ENCODE measurements around the gene CLCA4. TPM values are rescaled to one million over a fixed set of nuclear protein-coding genes. Genes with fewer than 3 reads are reported as not detected.

Gene CLCA4
- total and polyA plus RNA-seq, 9 of the 15 experiments (the other 6 are each of a cell fraction or from before 2014, with no cell fraction given), result not detected

- H2AFZ ChIP-seq (ENCODE audit: low read depth, low read length), result no peak overlapping the region
- TF ChIP-seq HNRNPLL (IDR thresholded peaks at IDR 0.05; ENCODE audit: low read depth, low read length, poor library complexity, severe bottlenecking) (no peak), CHD2 (IDR thresholded peaks at IDR 0.05; ENCODE audit: low read depth, low read length) (no peak), KDM1A (IDR thresholded peaks at IDR 0.05) (no peak), CHD1 (IDR thresholded peaks at IDR 0.05; ENCODE audit: low read length) (no peak), HOXB6 (CRISPR knock-in tag; IDR thresholded peaks at IDR 0.05; ENCODE audit: borderline replicate concordance) (no peak), ATF1 (CRISPR knock-in tag; IDR thresholded peaks at IDR 0.05) (no peak), ATF1 (tag; IDR thresholded peaks at IDR 0.05) (no peak), NCOA1 (IDR thresholded peaks at IDR 0.05; ENCODE audit: low read depth) (no peak), PCBP2 (IDR thresholded peaks at IDR 0.05; ENCODE audit: low read depth, low read length, poor library complexity, severe bottlenecking) (no peak), EWSR1 (IDR thresholded peaks at IDR 0.05; ENCODE audit: borderline replicate concordance, low read depth, partially characterized antibody) (no peak)
- H3K9ac ChIP-seq (ENCODE audit: insufficient read depth in 1 of 2, low read depth in 2 of 2, low read length in 2 of 2), result no peak overlapping the region
- no peaks in the 10 kb centered on the region for H3K36me3 ChIP-seq (ENCODE audit: control insufficient read depth, insufficient read depth, low read length)
- H3K27ac ChIP-seq (ENCODE audit: extremely low read depth, low read depth, low read length), result no peak overlapping the region
- ATAC-seq (no peak), DNase-seq (ENCODE audit: extremely low read depth in 1 of 4, low spot score in 3 of 4) (no peak), FAIRE-seq (no peak)
- in situ Hi-C loops (cut with MboI) (no loop called here), intact Hi-C loops (cut with micrococcal nuclease) (no loop called here)
- no peaks in the 10 kb centered on the region for H3K79me2 ChIP-seq (ENCODE audit: control insufficient read depth, insufficient read depth, low read length)
- ChIA-PET CTCF (ENCODE audit: low intra/inter-chr PET ratio) (no interaction called here), POLR2A (no interaction called here)
- H3K9me3 ChIP-seq (replicated peaks; ENCODE audit: control insufficient read depth, insufficient read depth, low read depth, low read length), result no peaks in the 10 kb centered on the region; the same call in 1 of the 2 replicates
- H3K4me3 ChIP-seq, result no peak overlapping the region
- H3K27me3 ChIP-seq (ENCODE audit: control insufficient read depth in 2 of 2, insufficient read depth in 2 of 2, low read length in 2 of 2), result no peaks in the 10 kb centered on the region
- 0% methylated on average over 3 of the region's 3 CpGs for WGBS (ENCODE audit: insufficient coverage, low coverage, missing lambda C conversion rate)
- H3K9me1 ChIP-seq (ENCODE audit: control insufficient read depth, insufficient read depth, low read length), result no peaks in the 10 kb centered on the region
- no peaks in the 10 kb centered on the region for H4K20me1 ChIP-seq (replicated peaks; ENCODE audit: control insufficient read depth, insufficient read depth, low read length)
- no peak overlapping the region for H3K4me2 ChIP-seq (ENCODE audit: insufficient read depth, low read length)
- BruUV-seq (replicated peaks), result no TSS peak
- no peaks in the 10 kb centered on the region for H3K4me1 ChIP-seq (replicated peaks in 1 of 2; ENCODE audit: control insufficient read depth in 2 of 2, insufficient read depth in 2 of 2, low read length in 2 of 2)
Observed at GRCh38 chr1:86522240-86522639, 24.6 kb upstream of the CLCA4 start.

Data from K562 (cell line).